ENCODE measurements around the gene PPIL6. TPM values are rescaled to one million over a fixed set of nuclear protein-coding genes. Genes with fewer than 3 reads are reported as not detected.

The PPIL6 gene
- polyA plus RNA-seq, 3 donors: 0.09 to 0.28 (median 0.14) TPM

GRCh38 chr6:109347779-109348178 is 92.6 kb downstream of the PPIL6 start:
- no peak for DNase-seq
- no peaks in the 10 kb centered on the region for H4K20me1 ChIP-seq (ENCODE audit: insufficient read depth, low read length)
- peak overlapping the region in 1 of 2 donors; percentile 44 for H3K27ac ChIP-seq (ENCODE audit: low read depth in 1 of 2, low read length in 2 of 2)
- H3K4me2 ChIP-seq (replicated peaks; ENCODE audit: extremely low read depth, low read length, poor library complexity, severe bottlenecking): peak overlapping the region; percentile 19
- peaks cover 55 to 56% of the 10 kb centered on the region in 2 donors for H3K4me1 ChIP-seq (ENCODE audit: control insufficient read depth in 1 of 2, insufficient read depth in 2 of 2, low read length in 2 of 2)
- Mint-ChIP-seq H3K36me3 (peaks cover 13 to 18% of the 10 kb centered on the region in 2 donors), H3K27ac (peak overlapping the region; percentile 30 to 63 (median 46)), H3K4me1 (peaks cover 63% of the 10 kb centered on the region), H3K4me3 (no peak overlapping the region), H3K9me3 (peaks cover 0 to 5% (median 0%) of the 10 kb centered on the region in 7 donors), H3K27me3 (ENCODE audit: low read depth in 3 of 3) (no peaks in the 10 kb centered on the region)
- H2AFZ ChIP-seq (ENCODE audit: insufficient read depth, low read depth, low read length, poor library complexity, severe bottlenecking): no peak overlapping the region
- no peaks in the 10 kb centered on the region for H3K27me3 ChIP-seq (ENCODE audit: control insufficient read depth in 2 of 2, insufficient read depth in 2 of 2, low read length in 2 of 2)
- WGBS (ENCODE audit: insufficient coverage): 89% methylated on average over 3 of the region's 3 CpGs
- no peak for TF ChIP-seq CTCF (IDR thresholded peaks at IDR 0.05)
- no peaks in the 10 kb centered on the region for H3K9me3 ChIP-seq (replicated peaks in 1 of 2; ENCODE audit: control insufficient read depth in 1 of 2, insufficient read depth in 1 of 2, low read length in 2 of 2)
- no peaks in the 10 kb centered on the region for H3K36me3 ChIP-seq (replicated peaks in 1 of 2; ENCODE audit: control insufficient read depth in 1 of 2, insufficient read depth in 2 of 2, low read length in 2 of 2)
- no peaks in the 10 kb centered on the region for H3K79me2 ChIP-seq (ENCODE audit: insufficient read depth, low read length)
- intact Hi-C loops (cut with micrococcal nuclease): no loop called here
- no peak overlapping the region for H3K9ac ChIP-seq (ENCODE audit: insufficient read depth, low read length, poor library complexity, severe bottlenecking)
- H3K4me3 ChIP-seq (replicated peaks in 1 of 3; ENCODE audit: low read depth in 2 of 3, low read length in 3 of 3): no peak overlapping the region

- no CpG with 5 or more reads among the region's 4 CpGs for WGBS (ENCODE audit: insufficient coverage)
- Histone ChIP-seq H3K27ac (ENCODE audit: low read depth in 1 of 2, low read length in 2 of 2) (no peak overlapping the region), H3K4me1 (ENCODE audit: control insufficient read depth in 1 of 2, insufficient read depth in 2 of 2, low read length in 2 of 2) (peaks cover 37 to 38% of the 10 kb centered on the region in 2 donors), H3K9ac (ENCODE audit: insufficient read depth, low read length, poor library complexity, severe bottlenecking) (no peak overlapping the region), H3K36me3 (replicated peaks in 1 of 2; ENCODE audit: control insufficient read depth in 1 of 2, insufficient read depth in 2 of 2, low read length in 2 of 2) (no peaks in the 10 kb centered on the region), H4K20me1 (ENCODE audit: insufficient read depth, low read length) (no peaks in the 10 kb centered on the region), H2AFZ (ENCODE audit: insufficient read depth, low read depth, low read length, poor library complexity, severe bottlenecking) (no peak overlapping the region), H3K79me2 (ENCODE audit: insufficient read depth, low read length) (no peaks in the 10 kb centered on the region), H3K4me3 (replicated peaks in 1 of 3; ENCODE audit: low read depth in 2 of 3, low read length in 3 of 3) (no peak overlapping the region), H3K9me3 (replicated peaks in 1 of 2; ENCODE audit: control insufficient read depth in 1 of 2, insufficient read depth in 1 of 2, low read length in 2 of 2) (no peaks in the 10 kb centered on the region), H3K27me3 (ENCODE audit: control insufficient read depth in 2 of 2, insufficient read depth in 2 of 2, low read length in 2 of 2) (no peaks in the 10 kb centered on the region), H3K4me2 (replicated peaks; ENCODE audit: extremely low read depth, low read length, poor library complexity, severe bottlenecking) (no peak overlapping the region)
- intact Hi-C loops (cut with micrococcal nuclease): no loop called here
- H3K9me3 Mint-ChIP-seq: peaks cover 0 to 2% (median 0%) of the 10 kb centered on the region in 7 donors
- no peak for DNase-seq
- H3K36me3 Mint-ChIP-seq: peaks cover 13 to 16% of the 10 kb centered on the region in 2 donors
- H3K27me3 Mint-ChIP-seq (ENCODE audit: low read depth in 3 of 3): peaks cover 0 to 4% (median 0%) of the 10 kb centered on the region in 3 donors
- H3K4me1 Mint-ChIP-seq: peaks cover 47% of the 10 kb centered on the region
- no peak overlapping the region for H3K4me3 Mint-ChIP-seq
- H3K27ac Mint-ChIP-seq: peak overlapping the region in 1 of 7 donors; percentile 46
- TF ChIP-seq CTCF (IDR thresholded peaks at IDR 0.05): no peak
Measured at GRCh38 chr6:109345986-109346385, 94.4 kb downstream of the PPIL6 start.
